ENCODE measurements around the gene GHR. TPM values are rescaled to one million over a fixed set of nuclear protein-coding genes. Genes with fewer than 3 reads are reported as not detected.

Gene GHR
- total RNA-seq, 4 donors from 2014 or later, result 0.40 to 11.6 (median 7.6) TPM

DNA sequence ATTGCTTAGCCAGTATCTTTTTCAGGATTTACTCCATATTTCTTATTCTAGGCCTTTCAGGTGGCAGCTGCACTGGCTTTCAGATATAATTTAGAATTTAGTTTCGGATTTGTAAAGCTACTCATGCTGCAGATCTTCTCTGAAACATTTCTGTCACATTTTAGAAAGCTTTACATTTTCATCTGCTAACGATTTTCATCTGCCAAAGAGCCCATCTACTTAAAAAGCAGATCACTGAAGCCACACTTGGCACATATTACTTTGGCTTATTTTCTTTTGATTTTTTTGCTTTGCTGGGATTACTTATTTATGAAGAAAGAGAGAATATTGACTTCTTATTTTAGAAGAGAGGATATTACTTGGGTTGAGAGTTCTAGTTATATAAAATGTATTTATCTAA, 98.2 kb downstream of the GHR start:
- H3K36me3 ChIP-seq, result no peaks in the 10 kb centered on the region
- H3K4me3 ChIP-seq, result no peak overlapping the region
- in situ Hi-C loops (cut with MboI; ENCODE audit: low pct_ligation_motif_present in 1 of 4, low pct_unique_long_range_greater_than_20kb in 1 of 4, low sequenced_read_pairs in 3 of 4), result no loop called here
- DNase-seq, result no peak
- no peaks in the 10 kb centered on the region for H3K9me3 ChIP-seq
- intact Hi-C loops (cut with DNase I; ENCODE audit: low total_unique reads), result no loop called here
- H3K27ac ChIP-seq, result peak overlapping the region in 2 of 4 donors; percentile 41 to 67
- TF ChIP-seq POLR2AphosphoS5 (IDR thresholded peaks at IDR 0.05), result no peak
- TF ChIP-seq, protein P1, sequence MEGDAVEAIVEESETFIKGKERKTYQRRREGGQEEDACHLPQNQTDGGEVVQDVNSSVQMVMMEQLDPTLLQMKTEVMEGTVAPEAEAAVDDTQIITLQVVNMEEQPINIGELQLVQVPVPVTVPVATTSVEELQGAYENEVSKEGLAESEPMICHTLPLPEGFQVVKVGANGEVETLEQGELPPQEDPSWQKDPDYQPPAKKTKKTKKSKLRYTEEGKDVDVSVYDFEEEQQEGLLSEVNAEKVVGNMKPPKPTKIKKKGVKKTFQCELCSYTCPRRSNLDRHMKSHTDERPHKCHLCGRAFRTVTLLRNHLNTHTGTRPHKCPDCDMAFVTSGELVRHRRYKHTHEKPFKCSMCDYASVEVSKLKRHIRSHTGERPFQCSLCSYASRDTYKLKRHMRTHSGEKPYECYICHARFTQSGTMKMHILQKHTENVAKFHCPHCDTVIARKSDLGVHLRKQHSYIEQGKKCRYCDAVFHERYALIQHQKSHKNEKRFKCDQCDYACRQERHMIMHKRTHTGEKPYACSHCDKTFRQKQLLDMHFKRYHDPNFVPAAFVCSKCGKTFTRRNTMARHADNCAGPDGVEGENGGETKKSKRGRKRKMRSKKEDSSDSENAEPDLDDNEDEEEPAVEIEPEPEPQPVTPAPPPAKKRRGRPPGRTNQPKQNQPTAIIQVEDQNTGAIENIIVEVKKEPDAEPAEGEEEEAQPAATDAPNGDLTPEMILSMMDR (IDR thresholded peaks at IDR 0.05), result no peak
- no peak for TF ChIP-seq EP300 (IDR thresholded peaks at IDR 0.05; ENCODE audit: low read depth)
- no peak for TF ChIP-seq POLR2A (IDR thresholded peaks at IDR 0.05)
- 53 to 64% methylated on average over 2 of the region's 2 CpGs for WGBS, 2 donors (ENCODE audit: low coverage in 1 of 2)
- H3K4me1 ChIP-seq, result peaks cover 4 to 61% (median 26%) of the 10 kb centered on the region in 4 donors
- no peaks in the 10 kb centered on the region for H3K27me3 ChIP-seq

DNA sequence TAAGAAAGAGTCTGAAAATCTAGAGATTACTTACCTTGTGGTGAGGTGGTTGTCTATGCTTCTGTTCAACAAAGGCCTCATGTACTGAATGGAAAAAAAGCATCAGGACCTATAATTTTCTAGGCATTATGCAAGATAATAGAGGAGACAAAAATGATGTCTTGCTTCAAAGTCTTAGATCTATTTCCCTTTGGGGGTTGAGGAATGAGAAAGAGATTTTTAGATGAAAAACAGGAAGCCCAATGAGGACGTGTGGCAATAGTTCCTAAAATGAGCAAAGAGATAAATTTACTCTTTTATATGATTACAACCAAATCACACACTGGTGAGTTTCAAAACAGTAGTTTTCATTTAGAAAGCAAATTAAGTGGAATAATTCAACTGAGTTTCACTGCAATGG, 99.5 kb downstream of the GHR start:
- H3K4me3 ChIP-seq, result no peak overlapping the region
- DNase-seq, result no peak
- no peak for TF ChIP-seq POLR2AphosphoS5 (IDR thresholded peaks at IDR 0.05)
- H3K27ac ChIP-seq, result no peak overlapping the region
- H3K9me3 ChIP-seq, result no peaks in the 10 kb centered on the region
- H3K27me3 ChIP-seq, result no peaks in the 10 kb centered on the region
- peaks cover 0 to 47% (median 16%) of the 10 kb centered on the region in 4 donors for H3K4me1 ChIP-seq
- H3K36me3 ChIP-seq, result no peaks in the 10 kb centered on the region
- WGBS, 2 donors (ENCODE audit: low coverage in 1 of 2), result 50 to 58% methylated on average over 1 of the region's 1 CpG
- in situ Hi-C loops (cut with MboI; ENCODE audit: low pct_ligation_motif_present in 1 of 4, low pct_unique_long_range_greater_than_20kb in 1 of 4, low sequenced_read_pairs in 3 of 4) (no loop called here), intact Hi-C loops (cut with DNase I; ENCODE audit: low total_unique reads) (no loop called here)

DNA sequence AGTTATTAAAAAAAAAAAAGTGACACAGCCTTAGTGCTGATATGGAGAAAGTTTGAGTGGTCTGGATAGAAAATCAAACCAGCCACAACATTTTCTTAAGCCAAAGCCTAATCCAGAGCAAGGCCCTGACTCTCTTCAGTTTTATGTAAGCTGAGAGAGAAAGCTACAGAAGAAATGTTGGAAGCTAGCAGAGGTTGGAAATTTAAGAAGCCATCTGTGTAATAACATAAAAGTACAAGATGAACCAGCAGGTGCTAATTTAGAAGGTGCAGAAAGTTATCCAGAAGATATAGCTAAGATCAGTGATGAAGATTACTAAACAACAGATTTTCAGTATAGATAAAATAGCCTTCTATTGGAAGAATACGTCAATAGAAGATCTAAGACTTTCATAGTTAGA, 102.9 kb downstream of the GHR start:
- no peak for DNase-seq
- intact Hi-C loops (cut with DNase I; ENCODE audit: low total_unique reads) (no loop called here), in situ Hi-C loops (cut with MboI; ENCODE audit: low pct_ligation_motif_present in 1 of 4, low pct_unique_long_range_greater_than_20kb in 1 of 4, low sequenced_read_pairs in 3 of 4) (no loop called here)
- WGBS, 2 donors (ENCODE audit: low coverage in 1 of 2), result 85 to 100% methylated on average over 1 of the region's 1 CpG
- H3K4me1 ChIP-seq, result peaks cover 0 to 15% (median 5%) of the 10 kb centered on the region in 4 donors
- H3K27ac ChIP-seq, result no peak overlapping the region
- H3K27me3 ChIP-seq, result no peaks in the 10 kb centered on the region
- no peaks in the 10 kb centered on the region for H3K36me3 ChIP-seq
- TF ChIP-seq POLR2A (IDR thresholded peaks at IDR 0.05) (no peak), EP300 (IDR thresholded peaks at IDR 0.05; ENCODE audit: low read depth) (no peak), POLR2AphosphoS5 (IDR thresholded peaks at IDR 0.05) (no peak)
- TF ChIP-seq, protein P1 (IDR thresholded peaks at IDR 0.05), result no peak
- H3K4me3 ChIP-seq, result no peak overlapping the region
- no peaks in the 10 kb centered on the region for H3K9me3 ChIP-seq

DNA sequence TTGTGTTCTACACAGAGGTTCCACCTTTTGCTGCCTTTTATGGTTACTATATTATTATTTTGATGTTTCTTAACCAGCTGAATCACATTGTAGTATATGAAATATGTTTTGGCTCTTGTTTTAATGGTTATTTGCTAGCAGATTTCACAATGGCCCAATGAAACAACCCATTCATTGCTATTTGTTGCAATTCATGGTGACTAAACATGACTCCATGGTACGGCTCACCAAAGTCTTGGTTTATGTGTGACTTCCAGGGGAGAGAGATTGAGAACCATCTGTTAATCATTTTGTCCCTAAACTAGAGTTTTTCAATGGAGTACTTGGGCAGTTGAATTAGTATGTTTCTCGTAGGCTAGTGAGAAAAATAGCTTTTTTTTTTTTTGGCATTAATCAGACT, 108.4 kb downstream of the GHR start:
- no peaks in the 10 kb centered on the region for H3K36me3 ChIP-seq
- H3K9me3 ChIP-seq, result peaks cover 0 to 7% of the 10 kb centered on the region in 2 donors
- WGBS, 2 donors (ENCODE audit: low coverage in 1 of 2), result 79 to 86% methylated on average over 2 of the region's 2 CpGs
- no peaks in the 10 kb centered on the region for H3K4me1 ChIP-seq
- DNase-seq, result no peak
- intact Hi-C loops (cut with DNase I; ENCODE audit: low total_unique reads), result no loop called here
- in situ Hi-C loops (cut with MboI; ENCODE audit: low pct_ligation_motif_present in 1 of 4, low pct_unique_long_range_greater_than_20kb in 1 of 4, low sequenced_read_pairs in 3 of 4), result no loop called here
- TF ChIP-seq POLR2AphosphoS5 (IDR thresholded peaks at IDR 0.05) (no peak), POLR2A (IDR thresholded peaks at IDR 0.05) (no peak), EP300 (IDR thresholded peaks at IDR 0.05; ENCODE audit: low read depth) (no peak)
- H3K27ac ChIP-seq, result no peak overlapping the region
- H3K4me3 ChIP-seq, result no peak overlapping the region
- no peaks in the 10 kb centered on the region for H3K27me3 ChIP-seq

DNA sequence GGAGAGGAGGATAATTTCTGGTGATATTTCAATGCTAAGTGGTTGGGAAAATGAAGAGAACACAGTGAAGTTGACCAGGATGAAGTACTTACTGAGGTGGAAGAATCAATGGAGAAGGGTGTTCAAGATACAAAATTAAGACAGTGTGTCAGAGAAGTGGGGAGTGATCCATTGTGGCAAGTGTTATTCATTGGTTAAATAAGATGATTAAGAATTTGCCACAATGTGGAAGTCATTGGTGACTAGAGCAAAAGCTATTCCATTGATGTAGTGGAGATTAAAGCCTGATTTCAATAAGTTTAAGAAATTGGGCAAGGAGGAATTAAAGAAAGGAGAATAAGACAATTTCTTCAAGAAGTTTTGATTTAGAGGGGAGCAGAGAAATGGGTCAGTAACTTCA, 118.9 kb downstream of the GHR start:
- no peak for DNase-seq
- TF ChIP-seq POLR2AphosphoS5 (IDR thresholded peaks at IDR 0.05), result no peak
- no peak for TF ChIP-seq POLR2A (IDR thresholded peaks at IDR 0.05)
- no peak for TF ChIP-seq EP300 (IDR thresholded peaks at IDR 0.05; ENCODE audit: low read depth)
- TF ChIP-seq, protein P1 (IDR thresholded peaks at IDR 0.05), result no peak
- Histone ChIP-seq H3K27ac (no peak overlapping the region), H3K36me3 (no peaks in the 10 kb centered on the region), H3K27me3 (no peaks in the 10 kb centered on the region), H3K4me3 (no peak overlapping the region), H3K9me3 (peaks cover 8 to 12% of the 10 kb centered on the region in 2 donors), H3K4me1 (peaks cover 0 to 3% (median 0%) of the 10 kb centered on the region in 4 donors)
- intact Hi-C loops (cut with DNase I; ENCODE audit: low total_unique reads) (no loop called here), in situ Hi-C loops (cut with MboI; ENCODE audit: low pct_ligation_motif_present in 1 of 4, low pct_unique_long_range_greater_than_20kb in 1 of 4, low sequenced_read_pairs in 3 of 4) (no loop called here)
